AG20443 (cell line): Measurements from ENCODE around the gene CPEB2.
"Not testable (repeated sequence)": the region's sequence is repeated elsewhere in the genome, so short reads cannot be mapped to it uniquely, and the experiment has no call there.

ENCODE experiments used
- DNase-seq: peaks from one replicate; pipeline ENCODE4 v3.0.0; 2012; ENCODE audit warnings: low spot score, mixed read lengths

CPEB2 gene

DNA sequence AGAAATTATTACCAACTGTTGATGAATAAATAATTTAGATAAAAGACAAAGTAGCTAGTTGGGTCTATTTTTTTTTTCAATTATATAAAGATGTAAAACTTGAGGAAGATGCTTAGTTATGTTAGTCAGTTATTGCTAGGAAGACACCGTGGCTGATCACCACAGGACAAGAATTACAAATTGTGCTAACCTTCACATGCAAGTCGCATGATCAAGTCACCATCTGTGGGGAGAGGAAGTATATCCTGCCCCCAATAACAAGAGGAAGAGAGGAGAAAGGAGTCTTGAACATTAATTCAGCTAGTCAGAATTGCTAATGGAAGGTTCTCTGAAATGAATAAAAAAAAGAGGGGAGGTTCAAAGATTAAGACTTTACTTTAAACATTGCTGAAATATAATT is 52.3 kb downstream of the CPEB2 start:
- no peak for DNase-seq

DNA sequence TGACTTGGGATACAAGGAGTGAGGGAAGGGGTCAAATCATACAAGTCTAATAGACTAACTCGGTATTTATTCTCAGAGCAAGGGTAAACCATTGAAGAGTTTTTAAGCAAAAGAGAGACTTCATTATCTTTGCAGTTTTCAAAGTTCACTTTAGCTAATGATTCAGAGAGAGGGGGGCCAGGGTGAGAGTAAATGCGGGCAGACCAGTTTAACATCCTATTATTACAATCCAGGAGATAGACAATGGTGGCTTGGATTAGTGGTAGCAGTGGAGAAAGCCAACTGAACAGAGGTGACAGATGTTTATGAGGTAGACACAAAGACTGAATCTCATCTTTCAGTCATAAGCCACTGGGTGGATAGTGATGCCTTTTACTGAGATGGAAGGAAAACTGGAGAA is 57.9 kb downstream of the CPEB2 start:
- no peak for DNase-seq

DNA sequence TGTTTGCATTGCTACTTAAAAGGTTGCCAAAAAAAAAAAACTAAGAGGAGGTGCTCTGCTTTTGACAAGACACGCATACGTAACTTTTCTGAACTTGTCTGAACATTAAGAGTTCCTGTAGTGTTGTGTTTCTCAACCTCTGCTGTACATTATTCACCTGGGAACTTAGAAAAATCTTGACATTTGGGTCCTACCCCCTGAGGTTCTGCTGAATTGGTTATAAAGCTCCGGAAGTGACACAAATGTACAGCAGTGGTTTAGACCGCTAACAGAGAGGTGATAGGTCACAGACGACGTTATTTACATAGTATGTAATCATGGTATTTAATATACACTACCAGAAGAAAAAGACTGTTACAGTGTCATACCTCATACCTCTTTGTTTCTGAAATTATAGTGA is 61.1 kb downstream of the CPEB2 start:
- DNase-seq, result no peak

DNA sequence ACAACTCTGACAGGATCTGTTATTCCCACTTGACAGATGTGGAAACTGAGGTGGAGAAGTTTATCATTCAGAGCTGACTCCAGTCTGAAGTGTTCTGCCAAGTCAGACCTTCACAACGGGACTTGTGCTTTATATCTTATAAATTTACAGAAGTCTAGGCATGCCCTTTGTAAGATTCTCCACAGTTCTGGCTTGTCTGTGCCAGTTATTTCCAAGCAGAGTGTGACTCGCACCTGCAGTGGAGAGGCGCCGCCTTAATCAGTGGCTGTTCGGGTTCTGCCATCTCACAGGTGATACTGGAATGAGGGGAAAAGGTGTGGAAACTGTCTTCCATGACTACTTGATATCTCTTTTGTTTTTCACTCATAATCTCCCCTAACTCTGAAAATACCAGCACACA is 63.2 kb downstream of the CPEB2 start:
- DNase-seq, result no peak

DNA sequence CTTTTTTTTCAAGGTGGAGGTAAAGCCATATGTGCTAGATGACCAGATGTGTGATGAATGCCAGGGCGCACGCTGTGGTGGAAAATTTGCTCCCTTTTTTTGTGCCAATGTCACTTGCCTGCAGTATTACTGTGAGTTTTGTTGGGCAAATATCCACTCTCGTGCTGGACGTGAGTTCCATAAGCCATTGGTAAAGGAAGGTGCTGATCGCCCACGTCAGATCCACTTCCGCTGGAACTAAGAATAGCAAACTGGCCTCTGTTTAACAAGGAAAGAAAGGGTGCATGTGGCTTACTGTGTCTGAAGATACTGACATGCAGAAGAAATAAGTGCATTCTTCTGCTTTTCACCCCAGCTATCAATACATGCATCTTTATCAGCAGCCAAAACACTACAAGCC is 63.9 kb downstream of the CPEB2 start:
- no peak for DNase-seq

DNA sequence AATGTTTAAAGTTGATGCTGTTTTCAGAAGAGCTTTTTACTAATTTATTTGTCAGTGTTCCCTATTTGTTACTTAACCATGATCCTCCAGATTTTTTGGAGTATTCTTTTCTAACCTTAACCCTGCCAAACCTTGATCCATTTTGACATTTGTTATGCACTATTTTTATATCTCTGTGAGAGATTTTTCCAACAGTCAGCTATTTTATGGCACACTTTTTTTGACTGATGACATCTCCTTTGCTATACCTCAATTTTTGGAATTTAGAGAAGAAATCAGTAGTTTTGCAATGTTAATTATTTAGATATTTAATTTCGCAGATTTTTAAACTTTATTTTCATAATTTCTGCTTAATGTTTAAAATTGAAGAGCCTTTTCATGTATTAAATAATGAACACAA is 66.0 kb downstream of the CPEB2 start:
- DNase-seq, result no peak

DNA sequence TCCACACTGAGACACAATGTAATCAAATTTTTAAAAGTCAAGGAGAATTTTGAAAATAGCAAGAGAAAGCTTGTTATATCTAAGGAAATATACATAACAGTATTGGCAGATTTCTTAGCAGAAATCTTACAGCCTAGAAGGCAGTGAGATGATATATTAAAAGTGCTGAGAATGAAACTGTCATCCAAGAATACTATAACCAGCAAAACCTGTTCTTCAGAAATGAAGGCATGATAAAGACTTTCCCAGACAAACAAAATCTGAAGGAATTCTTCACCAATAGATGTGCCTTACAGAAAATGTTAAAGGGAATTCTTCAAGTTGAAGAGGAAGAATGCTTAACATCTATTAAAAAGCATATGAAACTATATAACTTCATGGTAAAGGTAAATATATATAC is 73.6 kb downstream of the CPEB2 start:
- DNase-seq, result no peak

DNA sequence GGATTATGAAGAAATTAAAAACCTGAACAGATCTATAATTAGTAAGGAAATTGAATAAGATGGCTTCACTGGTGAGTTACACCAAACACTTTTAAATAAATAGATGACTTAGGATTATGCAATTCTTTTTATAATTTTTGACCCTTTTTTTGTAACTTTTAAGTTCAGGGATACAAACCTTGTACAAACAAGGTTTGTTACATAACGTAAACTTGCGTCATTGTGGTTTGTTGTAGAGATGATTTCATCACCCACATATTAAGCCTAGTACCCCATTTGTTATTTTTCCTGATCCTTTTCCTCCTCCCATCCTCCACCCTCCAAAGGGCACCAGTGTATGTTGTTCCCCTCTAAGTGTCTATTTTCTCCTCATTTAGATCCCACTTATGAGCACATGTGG is 75.7 kb downstream of the CPEB2 start:
- no peak for DNase-seq

DNA sequence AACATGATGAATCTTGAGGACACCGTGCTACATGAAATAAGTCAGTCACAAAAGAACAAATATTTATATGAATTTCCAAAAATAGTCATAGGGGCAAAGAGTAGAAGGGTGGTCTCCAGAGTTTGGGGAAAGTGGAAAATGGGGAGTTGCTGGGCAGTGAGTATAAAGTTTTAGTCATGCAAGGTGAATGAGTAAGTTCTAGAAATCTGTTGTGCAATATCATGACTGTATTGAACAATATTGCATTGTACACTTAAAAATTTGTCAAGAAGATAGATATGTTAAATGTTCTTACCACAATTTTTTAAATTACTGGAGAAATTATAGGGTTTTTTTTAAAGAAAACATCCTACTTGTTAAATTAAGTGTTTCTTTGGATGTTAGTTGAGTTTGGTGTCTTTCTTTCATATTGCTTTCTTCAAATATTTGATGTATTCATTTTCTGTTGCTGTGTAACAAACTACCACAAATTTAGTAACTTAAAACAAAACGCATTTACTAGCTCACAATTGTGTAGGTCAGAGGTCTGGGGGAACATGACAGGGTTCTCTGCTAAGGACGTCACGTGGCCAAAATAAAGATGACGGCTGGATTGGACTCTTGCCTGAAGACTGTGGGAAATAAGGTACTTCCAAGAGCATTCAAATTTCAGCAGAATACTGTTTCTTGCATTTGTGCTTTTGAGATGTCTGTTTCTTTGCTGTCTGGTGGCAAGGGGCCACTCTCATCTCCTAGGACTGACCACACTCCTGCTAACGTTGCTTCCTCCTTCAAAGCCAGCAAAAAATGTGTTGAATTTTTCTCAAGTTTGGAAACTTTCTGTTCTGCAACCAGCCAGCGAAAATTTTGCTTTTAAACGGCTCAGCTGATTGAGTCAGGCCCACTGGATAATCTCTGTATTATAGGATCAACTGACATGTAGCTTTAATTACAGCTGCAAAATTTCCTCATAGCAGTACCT is 76.7 kb downstream of the CPEB2 start:
- DNase-seq, result no peak

DNA sequence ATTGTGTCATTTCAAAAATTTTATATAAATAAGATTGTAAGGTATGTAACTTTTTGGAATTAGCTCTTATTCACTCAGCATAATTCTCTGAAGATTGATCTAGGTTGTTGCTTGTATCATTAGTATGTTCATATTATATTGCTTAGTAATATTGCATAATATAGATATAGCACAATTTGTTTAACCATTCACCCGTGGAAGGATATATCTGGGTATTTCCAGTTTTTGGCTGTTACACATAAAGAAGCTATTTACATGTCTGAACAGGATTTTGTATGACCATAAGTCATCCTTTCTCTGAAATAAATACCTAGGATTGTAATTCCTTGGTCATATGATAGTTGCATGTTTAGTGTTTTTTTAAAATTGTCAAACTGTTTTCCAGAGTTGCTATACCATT is 82.5 kb downstream of the CPEB2 start:
- DNase-seq, result no peak

DNA sequence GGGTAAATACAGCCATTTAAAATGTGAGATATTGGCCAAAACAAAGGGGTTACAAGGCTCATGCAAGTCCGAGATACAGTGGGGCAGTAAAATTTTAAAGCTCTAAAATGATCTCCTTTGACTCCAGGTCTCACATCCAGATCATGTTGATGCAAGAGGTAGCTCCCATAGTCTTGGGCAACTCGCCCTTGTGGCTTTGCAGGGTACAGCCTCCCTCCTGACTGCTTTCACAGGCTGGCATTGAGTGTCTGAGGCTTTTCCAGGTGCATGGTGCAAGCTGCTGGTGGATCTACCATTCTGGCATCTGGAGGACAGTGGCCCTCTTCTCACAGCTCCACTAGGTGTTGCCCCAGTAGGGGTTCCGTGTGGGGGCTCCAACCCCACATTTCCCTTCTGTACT is 83.5 kb downstream of the CPEB2 start:
- not testable (repeated sequence) for DNase-seq

DNA sequence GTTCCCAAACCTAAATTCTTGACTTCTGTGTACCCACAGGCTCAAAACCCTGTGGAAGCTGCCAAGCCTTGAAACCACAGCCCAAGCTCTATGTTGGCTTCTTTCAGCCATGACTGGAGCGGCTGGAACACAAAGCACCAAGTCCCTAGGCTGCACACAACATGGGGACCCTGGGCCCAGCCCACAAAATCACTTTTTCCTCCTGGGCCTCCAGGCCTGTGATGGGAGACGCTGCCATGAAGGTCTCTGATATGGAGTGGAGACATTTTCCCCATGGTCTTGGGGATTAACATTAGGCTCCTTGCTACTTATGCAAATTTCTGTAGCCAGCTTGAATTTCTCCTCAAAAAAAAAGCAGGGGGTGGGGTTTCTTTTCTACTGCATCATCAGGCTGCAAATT is 84.0 kb downstream of the CPEB2 start:
- not testable (repeated sequence) for DNase-seq

DNA sequence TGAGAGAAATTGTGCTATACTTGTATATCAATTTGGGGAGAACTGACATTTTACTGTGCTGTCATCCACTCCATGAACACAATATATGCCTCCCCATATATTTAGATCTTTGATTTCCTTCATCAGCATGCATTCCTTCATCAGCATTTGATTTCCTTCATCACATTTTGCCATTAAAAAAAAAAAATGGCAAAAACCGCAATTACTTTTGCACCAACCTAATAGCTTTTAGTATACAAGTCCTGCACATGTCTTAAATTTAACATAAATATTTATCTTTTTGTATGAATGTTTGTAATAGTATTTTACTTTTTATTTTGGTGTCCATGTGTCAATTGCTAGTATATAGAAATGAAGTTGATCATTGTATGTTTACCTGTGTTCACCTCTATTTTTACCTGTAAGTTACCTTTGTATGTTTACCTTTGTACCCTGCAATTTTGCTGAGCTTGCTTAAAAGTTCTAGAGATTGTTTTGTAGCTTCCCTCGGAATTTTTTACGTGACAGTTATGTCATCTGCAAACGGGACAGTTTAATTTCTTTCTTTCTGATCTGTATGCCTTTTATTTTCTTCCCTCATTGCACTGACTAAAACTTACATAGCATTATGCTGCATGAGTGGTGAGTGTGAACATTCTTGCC is 86.2 kb downstream of the CPEB2 start:
- DNase-seq, result no peak

DNA sequence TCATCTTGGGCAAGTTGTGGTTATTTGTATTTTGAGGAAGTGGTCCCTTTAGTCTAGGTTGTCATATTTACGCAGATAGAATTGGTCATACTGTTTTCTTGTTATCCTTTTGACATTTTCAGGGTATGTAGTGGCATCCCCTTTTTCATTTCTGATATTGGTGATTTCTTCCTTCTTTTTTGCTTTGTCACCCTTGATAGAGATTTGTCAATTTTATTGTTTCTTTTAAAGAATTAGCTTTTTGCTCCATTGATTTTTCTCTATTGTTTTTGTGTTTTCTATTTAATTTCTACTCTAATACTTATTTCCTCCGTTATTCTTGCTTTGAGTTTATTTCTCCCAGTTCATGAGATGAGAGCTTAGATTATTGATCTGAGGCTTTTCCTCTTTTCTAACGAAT is 87.7 kb downstream of the CPEB2 start:
- DNase-seq, result no peak

DNA sequence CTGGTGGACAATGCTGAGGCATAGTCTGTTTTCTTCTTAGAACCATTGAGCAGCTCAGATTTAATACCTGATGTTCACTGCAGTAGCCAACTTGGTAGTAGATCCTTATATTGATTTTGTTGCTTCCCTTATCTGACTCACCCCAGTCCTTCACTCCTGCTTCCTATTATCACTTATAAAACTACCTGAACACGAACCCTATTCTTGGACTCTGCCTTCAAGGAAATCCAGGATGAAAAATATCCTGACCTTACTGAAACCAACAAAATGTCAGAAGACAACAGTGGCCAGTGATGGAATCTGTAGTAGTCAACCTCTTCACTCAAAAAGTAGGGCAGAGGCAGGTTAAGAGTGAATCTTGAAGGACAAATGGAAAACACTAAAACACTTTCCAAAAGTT is 98.1 kb downstream of the CPEB2 start:
- DNase-seq, result no peak

DNA sequence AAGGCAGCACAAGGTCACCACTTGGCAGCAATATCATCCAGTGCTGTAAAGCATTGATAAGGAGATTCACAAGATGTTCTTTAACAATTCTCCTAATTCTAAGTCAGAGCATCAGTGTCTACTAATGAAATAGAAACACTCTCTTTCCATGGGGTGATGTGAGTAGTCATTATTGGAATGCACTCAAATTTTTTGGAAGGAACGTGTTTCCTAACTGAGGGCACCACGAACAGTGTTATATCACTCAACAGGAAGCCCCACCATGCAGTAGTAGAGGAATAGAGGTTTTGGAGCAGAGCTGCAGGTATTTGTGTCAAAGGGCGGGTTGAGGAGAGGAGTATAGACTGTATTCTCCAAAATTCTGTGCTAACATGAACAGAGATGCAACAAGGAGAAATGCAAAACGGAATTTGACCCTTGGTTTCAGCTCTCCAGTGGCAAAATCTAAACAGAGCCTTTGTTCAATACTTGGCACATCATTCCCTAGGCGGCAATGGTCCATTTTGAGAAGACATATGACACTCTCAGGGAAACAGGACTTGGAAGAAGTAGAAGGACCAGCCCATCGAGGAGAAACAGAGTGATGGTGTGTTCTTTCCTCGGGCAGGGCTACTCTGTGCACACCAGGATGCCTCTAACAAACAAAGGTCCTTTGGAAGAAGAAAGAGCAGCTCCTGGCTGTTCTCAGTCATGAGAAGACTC is 98.9 kb downstream of the CPEB2 start:
- peak; percentile 55 for DNase-seq

DNA sequence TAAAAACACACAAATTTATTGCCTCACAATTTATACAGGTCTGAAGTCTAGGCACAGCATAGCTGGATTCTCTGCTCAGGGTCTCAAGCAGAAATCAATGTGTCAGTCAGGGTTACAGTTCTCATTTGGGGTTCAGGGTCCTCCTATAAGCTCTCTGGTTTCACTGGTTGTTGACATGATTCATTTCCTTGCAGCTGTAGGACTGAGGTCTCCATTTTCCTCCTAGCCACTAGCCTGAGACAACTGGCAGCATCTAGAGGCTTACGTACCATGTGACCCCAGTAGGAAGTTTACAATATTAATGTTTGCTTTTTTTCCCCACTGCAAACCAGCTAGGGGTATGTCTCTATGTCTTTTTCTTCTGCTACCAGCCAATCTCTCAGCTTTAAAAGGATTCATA is 102.5 kb downstream of the CPEB2 start:
- DNase-seq, result no peak

DNA sequence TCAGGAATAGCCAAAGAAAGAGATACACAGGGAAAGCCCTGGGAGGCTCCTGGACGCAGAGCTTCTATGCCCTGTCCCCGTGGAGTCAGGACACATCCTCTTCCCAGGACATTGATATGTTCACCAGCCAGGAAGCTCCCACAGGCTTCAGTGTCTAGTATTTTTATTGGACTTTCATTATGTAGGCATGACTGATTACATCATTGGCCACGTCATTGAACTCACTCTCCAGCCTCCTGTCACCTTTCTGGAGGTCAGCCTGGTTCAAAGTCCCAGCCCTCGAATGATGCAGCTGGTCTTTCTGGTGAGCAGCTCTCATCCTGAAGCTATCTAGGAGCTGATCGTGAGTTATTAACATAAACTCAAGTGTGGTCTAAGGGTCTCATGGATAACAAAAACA is 104.1 kb downstream of the CPEB2 start:
- DNase-seq, result no peak

DNA sequence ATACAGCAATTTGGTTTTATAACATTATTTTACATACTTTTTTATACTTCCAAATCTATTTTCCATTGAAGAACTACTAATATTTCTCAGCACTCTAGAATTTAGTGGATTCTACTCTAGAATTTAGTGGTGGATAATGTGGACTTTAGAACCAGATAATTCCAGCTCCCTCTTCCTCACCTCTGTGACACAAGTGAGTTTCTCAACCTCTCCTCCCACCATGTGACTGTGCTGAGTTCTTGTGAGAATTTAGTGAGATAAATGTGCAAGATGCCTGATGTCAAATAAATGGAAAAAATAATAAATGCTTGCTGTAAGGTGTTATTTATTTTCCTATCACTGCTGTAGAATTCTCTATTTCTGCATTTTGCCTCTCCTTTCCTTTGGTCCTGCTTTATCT is 107.3 kb downstream of the CPEB2 start:
- DNase-seq, result no peak

DNA sequence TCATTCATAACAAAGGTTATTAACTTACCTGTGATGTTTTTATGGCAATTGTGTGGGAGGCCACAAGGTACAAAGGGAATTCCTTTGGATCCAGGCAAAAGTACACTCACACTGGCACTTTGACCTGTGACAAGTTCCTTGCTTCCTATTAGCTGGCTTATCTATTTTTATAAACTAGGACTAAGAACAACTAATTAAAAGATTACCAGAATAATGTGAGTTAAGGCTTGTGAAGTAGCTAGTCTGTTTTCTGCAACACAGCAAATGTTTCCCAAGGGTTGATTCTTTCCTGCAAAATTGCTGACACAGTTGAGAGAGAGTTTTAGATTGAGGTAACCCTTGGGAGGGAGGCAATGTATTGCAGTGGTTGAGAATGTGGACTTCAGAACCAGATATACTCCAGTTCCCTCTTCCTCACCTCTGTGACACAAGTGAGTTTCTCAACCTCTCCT is 107.9 kb downstream of the CPEB2 start:
- DNase-seq, result no peak

DNA sequence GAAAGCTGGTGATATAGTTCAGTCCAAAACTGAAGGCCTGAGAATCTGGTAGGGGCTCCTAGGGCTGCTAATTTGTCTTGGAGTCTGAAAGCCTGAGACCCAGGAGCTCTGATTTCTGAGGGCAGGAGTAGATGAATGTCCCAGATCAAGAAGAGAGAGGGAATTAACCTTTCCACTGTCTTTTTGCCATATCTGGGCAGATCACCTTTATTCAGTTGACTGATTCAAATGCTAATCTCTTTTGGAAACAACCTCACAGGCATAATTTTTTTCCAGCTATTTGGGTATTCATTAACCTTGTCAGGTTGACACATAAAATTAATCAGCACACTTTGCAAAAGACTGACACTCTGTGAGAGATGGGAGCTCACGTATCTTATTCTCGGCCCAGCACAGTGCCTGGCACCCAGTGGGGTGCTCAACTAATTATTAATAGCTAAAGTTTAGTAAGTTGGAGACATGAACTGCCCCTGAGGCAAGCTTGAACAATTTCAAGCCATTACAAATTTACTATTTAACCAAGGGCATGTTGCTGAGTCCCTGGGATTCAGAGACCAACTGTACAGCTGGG is 114.3 kb downstream of the CPEB2 start:
- DNase-seq, result no peak

DNA sequence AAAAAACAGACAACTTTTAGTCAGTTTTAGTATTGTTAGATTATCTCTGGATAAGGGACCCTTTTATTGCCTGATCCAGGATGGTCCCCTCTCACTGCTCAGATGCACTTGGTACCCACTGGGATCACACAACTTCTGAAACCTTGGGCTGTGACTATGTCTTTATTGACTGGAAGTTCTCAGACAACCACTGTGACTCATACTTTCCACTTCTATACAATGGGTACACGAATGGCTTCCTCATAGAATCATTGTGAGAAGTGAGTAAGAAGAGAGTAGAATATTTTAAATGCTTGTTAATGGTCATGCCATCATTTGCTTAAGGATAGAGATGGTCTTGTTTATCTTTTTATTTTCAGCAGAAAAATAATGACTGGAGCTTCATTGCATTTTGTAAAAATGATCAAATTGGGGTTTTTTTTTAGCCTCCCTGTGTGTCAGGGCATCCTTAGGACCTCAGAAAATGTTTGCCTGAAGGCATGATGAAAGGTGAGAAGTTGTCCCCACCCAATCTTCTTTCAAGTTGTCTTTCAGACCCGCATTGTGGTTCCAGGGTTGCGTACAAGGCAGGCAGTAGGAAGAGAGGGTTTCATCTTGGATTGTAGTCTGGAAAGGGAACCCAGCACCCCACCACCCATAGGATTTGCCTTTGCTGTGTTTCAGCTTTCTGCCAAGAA is 115.1 kb downstream of the CPEB2 start:
- no peak for DNase-seq
